ENCODE measurements around the gene UROD. TPM values are rescaled to one million over a fixed set of nuclear protein-coding genes. Genes with fewer than 3 reads are reported as not detected.
A peak's percentile ranks its signal among the peaks of the same experiment; 100 is the strongest.
"Not testable (repeated sequence)": the region's sequence is repeated elsewhere in the genome, so short reads cannot be mapped to it uniquely, and the experiment has no call there.

Gene UROD
- total RNA-seq: 80.8 and 87.2 TPM in 2 replicates
- 153 TPM for polyA plus RNA-seq (2012)

DNA sequence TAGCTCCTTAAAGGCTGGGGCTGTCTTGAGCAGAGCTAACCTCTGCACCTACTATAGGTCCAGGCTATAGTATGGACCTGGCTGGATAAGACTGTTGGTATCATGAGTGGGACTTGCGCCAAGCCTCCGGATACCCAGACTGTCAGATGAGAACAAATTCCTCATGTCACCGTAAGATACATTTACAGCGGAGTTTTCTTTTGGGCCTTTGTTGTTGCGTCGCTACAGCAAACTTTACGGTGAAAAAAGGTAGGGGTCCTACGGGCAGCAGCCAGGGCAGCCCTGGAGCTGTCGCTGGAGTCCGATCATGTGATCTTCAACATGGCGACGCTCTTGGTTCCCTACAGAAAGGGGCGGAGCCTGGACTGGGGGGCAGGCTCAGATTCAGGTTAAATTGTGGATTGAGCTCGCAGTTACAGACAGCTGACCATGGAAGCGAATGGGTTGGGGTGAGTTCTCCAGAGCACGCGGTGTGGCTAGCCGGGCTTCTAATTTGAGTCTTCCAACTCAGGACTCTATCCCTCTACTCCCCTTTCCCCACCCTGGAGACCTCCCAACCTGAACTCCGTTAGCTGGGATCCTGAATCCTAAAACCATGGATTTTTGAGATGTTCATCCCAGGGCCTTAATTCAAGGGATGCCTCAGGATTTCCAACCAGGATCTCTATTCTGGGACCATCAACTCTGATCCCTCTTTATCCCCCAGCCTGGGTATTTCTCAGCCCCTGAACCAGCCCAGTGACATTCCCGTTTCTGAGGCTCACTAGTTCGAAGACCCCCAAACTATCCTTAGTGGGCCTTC is at the start of gene UROD:
Gene UROD (plus strand): TSS at position 418 of the 802 bp plus-strand sequence. CDS start 12 bp downstream, at position 430.
- peak; percentile 97 for DNase-seq (ENCODE audit: low read depth)

DNA sequence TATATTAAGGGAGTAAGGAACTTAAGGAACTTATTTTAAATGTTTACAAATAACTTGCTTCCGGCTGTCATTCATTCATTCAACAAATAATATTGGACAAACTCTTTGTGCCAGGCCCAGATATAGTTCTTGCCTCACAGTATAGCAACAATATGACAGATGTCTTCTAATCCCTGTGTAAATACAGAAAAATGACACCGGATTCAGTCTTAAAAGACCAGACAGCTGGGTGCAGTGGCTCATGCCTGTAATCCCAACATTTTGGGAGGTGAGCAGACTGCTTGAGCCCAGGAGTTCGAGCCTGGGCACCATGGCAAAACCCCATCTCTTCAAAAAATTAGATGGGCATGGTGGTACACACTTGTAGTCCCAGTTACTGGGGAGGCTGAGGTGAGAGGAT is 49.3 kb upstream of the UROD start:
- DNase-seq (ENCODE audit: low read depth): peak; percentile 22

DNA sequence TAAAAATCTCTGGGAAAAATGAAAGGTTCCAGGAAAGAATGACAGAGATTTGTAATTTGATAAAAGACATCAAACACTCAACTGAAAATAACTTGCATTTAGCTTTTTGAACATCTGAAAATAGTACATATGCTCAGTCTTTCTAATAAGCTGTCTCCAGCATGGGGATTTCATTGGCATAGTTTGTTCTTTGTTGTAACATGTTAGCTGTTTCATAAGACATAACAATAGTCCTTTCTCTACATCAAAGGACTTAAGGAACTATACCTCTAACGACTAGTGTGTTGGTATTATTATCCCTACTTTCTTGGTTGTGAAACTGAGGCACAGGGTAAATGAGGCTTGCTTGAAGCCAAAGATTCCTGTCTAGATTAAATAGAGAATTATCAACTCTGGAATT is 47.7 kb upstream of the UROD start:
- DNase-seq (ENCODE audit: low read depth): no peak

DNA sequence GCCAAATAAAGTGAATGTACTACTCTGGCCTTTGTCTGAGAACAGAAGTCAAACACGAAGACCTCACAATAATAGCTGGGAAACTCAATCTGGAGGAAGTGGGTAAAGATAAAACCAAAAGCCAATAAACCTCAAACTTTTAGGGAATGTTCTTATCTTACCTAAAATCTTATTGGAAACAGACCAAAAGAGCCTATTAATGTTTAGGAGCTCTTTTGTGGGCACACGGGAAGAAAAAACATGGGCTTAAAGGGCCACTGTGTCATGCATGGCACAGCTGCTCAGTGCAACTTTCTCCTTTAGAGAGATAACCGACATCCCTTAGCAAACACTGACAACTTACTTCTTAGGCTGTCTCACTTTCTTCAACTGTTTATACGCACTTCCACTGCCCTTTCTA is 41.7 kb upstream of the UROD start:
- peak; percentile 14 for DNase-seq (ENCODE audit: low read depth)

DNA sequence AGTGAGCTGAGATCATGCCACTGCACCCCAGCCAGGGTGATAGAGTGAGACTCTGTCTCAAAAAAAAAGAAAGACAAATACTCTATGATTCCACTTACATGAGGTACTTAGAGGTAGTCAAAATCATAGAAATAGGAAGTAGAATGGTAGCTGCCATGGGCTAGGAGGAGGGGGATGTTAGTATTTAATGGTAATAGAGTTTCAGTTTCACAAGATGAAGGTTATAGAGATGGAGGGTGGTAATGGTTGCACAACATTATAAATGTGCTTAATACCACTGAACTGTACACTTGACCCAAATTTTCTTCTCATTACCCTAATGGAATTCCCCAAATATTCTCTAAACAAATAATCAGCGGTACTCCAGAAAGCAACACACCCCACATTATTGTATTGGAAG is 38.4 kb upstream of the UROD start:
- DNase-seq (ENCODE audit: low read depth): no peak

DNA sequence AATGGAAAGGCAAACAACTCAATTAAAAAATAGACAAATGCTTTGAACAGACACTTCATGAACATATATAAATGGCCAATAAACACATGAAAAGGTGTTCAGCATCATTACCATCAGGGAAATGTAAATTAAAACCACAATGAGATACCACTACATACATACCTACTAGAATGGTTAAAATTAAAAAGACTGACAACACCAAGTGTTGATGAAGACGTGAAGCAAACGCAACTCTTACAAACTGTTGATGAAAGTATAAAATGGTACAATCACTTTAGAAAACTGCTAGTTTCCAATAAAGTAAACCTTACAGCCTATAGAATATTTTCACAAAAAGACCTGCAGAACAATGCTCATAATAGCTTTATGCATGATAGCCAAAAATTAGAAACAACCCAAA is 35.8 kb upstream of the UROD start:
- DNase-seq (ENCODE audit: low read depth): no peak

DNA sequence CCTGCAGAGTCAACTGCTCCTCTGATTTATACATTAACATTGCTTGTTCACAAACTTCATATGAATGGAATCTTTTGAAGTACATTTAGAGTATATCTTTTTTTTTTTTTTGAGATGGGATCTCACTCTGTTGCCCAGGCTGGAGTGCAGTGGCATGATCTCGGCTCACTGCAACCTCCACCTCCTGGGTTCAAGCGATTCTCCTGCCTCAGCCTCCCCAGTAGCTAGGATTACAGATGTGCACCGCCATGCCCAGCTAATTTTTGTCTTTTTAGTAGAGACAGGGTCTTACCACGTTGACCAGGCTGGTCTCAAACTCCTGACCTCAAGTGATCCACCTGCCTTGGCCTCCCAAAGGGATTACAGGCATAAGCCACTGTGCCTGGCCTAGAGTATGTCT is 34.7 kb upstream of the UROD start:
- DNase-seq (ENCODE audit: low read depth): not testable (repeated sequence)

DNA sequence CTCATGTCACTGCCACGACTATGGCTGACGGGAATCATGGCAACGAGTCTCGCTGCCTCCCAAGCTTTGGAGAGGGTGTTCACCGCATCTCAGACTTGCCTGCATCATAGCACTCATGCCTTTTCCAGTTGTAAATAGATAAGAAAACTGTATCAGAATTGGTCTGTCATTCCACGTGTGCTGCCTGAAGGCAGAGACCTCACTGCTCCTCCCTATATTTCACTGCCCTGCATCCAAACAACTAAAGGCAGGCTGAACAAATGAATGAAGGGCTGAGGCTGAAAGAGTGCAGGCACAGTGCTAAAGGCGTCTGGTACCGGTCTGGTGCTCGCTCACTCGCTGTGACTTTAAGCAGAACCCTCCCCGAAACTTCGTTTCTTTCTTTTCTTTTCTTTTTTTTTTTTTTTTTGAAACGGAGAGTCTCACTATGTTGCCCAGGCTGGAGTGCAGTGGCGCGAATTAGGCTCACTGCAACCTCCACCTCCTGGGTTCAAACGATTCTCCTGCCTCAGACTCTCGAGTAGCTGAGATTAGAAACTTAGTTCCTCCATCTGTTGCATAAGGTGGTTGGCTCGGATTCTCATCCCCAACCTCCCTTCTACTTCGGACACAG is 26.2 kb upstream of the UROD start:
- DNase-seq (ENCODE audit: low read depth): no peak

DNA sequence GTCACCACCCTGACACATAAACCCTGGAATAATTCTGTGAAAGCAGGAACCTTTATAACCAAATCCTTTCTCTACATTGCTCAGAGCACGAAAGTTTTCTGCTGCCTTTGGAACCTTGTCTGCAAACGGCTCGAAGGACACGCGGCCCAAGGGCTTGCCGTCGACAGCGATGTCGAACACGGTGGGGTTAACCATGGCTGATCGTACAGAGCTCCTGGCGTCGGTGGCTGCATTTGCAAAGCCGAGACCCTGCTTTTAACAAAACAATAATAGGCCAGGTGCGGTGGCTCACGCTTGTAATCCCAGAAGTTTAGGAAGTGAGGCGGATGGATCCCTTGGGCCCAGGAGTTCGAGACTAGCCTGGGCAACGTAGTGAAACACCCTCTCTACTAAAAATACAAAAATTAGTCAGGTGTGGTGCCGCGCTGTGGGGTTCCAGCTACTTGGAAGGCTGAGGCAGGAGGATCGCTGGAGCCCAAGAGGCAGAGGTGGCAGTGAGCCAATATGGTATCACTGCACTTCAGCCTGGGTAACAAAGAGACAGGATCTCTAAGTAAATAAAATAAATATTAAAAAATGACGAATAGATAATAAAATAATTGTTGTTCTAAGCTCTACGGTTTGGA is 23.4 kb upstream of the UROD start:
- no peak for DNase-seq (ENCODE audit: low read depth)

DNA sequence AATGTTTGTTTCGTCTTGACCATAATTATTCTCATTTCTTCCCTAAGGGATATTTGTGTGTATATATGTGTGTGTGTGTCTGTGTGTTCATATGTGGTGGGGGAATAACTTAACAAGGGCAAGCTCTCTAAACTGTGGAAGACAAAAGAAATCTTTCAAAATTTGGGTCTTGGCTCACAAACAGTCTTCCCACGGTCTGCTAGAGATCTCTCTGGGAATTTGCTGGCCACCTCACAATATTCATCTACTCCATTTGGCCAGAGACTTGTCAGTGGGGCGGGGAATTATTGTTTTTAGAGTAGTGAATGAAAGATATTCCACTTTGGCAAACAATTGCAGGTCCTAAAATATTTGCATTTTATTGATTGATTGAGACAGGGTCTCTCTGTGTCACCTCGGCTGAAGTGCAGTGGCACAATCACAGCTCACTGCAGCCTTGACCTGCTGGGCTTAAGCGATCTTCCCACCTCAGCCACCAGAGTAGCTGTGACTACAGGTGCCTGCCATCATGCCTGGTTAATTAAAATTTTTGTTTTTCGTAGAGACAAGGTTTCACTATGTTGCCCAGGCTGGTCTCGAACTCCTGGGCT is 17.6 kb upstream of the UROD start:
- no peak for DNase-seq (ENCODE audit: low read depth)

DNA sequence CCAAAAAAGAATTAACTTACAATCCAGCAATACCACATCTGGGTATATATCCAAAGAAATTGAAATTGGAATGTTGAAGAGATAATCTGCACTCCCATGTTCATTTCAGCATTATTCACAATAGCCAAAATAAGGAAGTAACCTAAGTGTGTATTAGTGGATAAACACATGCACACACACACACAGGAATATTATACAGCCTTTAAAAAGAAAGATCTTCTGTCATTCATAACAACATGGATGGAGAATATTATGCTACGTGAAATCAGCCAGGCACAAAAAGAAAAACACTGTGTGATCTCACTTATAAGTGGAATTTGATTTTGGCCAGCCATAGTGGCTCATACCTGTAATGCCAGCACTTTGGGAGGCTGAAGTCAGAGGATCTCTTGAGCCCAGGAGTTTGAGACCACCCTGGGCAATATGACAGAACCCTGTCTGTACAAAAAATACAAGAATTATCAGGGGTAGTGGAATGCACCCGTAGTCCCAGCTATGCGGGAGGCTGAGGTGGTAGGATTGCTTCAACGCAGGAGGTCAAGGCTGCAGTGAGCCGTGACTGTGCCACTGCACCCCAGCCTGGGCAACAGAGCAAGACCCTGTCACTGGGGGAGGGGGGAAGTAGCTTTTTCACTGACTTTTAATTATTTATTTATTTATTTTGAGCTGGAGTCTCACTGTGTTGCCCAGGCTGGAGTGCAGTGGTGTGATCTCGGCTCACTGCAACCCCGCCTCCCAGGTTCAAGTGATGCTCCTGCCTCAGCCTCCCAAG is 16.4 kb upstream of the UROD start:
- DNase-seq (ENCODE audit: low read depth): no peak

DNA sequence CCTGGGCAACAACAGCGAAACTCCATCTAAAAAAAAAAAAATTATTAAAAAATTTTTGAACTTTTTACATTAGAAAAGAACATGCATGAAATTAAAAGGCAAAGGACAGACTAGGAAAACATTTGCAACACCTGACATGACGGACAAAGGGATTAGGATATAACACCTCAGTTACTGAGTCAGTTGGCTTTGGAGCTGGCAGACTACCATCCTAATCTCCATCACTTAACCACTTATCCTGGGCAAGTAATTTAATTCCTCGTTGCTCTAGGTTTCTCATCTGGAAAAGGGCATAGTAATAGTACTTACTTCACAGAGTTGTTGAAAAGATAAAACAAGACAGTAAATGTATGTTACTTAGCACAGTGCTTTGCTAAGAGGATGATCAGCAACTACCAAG is 12.8 kb upstream of the UROD start:
- no peak for DNase-seq (ENCODE audit: low read depth)

DNA sequence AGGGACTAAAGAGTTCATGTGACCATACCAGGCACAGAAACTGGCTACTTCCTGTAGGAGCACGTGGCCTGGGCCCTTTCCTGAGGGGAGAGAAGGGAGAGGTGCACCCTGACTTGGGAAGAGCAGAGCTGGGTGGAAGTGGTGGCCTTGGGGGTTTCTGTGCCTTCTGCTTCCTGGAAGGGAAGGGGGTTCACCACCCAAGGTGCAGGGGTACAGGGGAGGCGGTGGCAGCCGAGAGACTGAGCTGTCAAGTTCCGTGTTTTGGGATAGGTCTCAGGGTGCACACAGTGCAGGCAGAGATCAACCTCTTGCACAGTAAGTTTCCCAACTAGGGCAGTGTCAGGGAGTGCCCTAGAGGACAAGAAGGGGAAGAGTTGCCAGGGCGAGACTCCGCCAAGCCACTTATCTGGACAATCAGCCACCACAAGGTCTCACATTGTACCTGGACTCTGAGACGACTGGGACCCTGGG is 11.0 kb upstream of the UROD start:
- no peak for DNase-seq (ENCODE audit: low read depth)

DNA sequence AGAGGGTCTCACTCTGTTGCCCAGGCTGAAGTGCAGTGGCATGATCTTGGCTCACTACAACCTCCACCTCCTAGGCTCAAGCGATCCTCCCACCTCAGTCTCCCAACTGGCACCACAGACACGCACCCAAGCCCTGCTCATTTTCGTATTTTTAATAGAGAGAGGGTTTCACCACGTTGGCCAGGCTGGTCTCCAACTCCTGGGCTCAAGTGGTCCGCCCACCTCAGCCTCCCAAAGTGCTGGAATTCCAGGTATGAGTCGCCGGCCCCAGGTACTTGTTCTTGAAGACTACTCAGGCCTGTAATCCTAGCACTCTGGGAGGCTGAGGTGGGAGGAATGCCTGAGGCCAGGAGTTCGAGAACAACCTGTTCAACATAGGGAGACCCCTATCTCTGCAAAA is 10.5 kb upstream of the UROD start:
- not testable (repeated sequence) for DNase-seq (ENCODE audit: low read depth)

DNA sequence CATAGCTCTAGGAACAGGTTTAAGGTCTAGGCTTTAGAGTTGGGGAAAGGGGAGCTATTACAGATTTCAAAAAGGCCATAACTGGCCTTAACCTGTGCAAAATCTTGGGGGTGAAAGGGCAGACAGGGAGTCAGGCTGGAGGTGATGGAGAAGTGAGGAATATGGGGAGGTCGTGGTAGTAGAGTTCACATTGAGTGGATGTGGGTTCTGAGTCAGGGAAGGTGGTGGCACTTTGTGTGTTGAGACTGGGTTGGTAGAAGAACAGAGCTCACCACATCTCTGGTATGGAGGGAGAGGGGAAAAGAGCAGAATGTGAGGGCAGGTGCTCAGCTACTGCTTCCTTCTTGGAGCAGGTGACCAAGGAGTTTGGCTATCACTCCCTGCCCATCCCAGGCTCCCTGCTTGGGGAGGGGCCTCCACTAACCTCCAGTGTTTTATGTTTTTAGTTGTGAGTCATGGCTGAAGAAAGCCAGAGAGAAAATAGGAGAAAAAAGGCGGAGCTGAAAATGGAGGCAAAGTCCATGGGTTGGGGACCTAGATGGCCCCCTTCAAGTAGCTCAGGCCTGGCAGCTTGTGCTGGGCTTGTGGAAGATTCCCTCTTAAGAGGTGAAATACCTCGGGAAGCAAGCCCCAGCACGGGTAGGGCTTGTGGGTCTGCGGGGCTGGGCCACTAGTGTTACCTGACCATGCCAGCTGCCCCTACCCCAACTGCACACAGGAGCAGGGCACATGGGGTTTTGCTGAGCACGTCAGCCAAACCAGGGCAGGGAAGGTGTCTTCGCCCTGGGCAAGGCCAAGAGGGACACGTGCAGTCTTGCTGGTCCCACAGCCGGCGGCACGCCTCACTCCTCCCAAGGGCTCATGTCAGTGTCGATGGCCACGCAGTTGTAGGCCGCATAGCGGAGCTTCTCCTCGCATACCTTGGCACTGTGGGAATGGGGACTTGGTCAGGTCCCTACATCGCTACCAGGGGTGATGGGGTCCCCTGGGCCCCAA is 9.1 kb upstream of the UROD start:
- DNase-seq (ENCODE audit: low read depth): no peak

DNA sequence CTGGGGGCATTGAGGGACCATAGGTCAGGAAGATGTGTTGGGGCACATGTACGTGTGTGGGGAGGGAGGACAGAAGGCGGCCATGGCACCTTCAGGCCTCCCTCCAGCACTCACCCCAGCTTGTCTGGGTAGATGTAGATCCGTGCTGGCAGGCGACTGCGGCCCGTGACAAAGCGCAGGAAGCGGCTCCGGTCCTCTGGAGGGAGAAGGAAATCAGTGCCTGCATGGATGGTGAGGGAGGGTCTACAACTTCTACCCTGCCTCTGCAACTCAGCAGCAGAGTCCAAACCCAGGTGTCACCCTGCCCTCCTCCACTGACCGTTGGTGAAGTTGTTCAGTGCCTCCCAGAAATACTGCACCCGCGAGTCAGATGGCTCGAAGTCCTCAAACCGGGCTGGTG is 8.3 kb upstream of the UROD start:
- DNase-seq (ENCODE audit: low read depth): no peak

DNA sequence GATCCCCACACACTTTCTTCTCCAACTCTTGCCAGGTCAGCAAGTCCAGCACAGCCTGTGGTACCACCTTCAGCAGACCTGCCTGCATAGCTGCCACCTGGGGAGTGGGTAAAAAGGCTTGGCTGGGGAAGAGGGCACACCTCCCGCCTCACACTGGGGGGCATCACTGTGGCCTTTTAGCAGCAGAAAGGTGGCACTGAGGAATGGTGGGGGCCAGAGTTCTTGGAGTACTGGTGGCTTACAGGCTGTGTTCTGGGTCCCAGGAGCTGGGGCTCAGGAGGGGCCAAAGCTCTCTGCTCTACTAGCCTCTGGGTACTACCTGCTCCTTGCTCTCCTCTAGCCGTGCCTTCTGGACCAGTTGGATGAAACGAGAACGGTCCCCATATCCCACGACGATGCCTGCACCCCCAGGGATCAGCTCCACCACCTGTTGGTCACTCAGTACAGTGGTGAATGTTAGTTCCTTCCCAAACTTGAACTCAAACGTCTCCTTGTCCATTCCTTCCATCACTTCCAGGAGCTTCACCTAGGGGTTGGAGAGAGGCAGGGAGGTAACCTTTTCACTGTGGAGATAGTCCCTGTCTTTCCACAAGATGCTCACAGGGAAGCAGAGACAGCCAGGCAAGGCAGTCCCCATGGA is 7.7 kb upstream of the UROD start:
- no peak for DNase-seq (ENCODE audit: low read depth)

DNA sequence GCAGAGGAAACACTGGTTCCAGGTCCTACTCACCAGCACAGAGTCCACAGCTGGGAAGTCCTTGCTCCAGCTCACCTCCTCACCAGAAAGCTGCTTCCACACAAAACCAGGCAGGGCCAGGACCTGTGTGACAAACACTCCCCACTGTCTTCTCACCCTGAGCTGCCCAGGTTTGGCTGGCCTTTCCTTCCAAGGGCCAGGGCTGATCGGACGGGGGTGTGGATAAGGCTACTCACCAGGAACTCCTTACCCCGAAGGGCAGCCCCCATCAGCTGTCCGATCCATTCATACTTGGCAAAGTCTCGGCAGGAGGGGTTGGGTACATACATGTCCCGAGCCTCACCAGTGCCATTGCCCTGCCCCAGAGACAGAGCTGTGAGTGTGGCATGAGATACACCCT is 6.3 kb upstream of the UROD start:
- DNase-seq (ENCODE audit: low read depth): no peak

DNA sequence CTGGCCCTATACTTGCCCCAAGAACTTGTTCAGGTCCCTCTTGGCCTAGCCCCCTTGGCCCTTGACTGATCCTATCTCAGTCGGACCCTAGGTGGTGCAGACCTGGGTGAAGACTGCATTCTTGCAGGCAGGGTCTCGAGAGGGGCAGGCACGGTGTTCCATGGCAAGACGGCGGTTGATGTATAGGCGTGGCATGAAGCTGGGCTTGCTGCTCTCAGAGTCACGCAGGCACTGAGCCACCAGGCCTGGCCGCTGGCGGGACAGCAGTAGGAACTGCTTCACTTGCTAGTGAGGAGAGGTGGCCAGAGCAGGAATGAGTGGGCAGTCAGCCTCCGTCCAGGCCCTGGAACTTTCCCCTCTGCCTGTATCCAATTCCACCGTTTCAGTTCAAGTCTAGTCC is 4.7 kb upstream of the UROD start:
- DNase-seq (ENCODE audit: low read depth): no peak

DNA sequence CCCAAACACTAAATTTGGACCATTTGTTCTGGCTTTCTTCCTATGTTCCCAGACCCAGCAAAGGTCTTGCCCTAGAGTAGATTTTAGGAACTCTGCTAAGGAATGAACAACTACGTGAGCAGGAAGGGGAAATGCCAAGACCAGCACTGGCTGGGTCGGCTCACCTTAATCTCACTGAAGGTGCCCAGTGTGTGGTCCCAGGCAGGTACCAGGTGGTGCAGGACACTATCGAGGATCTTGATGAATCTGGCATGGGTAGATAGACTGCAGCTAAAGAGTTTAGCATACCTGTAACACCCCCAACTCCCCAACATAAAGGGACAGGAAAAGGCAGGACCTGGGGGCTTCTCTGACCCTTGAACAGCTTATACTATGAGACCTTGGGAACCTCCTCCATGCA is 4.0 kb upstream of the UROD start:
- DNase-seq (ENCODE audit: low read depth): no peak

Data from myocyte (in vitro differentiated cells).